Measurements from ENCODE around the gene WDR27. TPM values are rescaled to one million over a fixed set of nuclear protein-coding genes. Genes with fewer than 3 reads are reported as not detected.

WDR27 gene
- total RNA-seq, 3 donors from 2014 or later: 21.3 to 68.6 (median 56.4) TPM

GRCh38 chr6:169665289-169665688, 36.5 kb downstream of the WDR27 start:
- Histone ChIP-seq H3K27me3 (no peaks in the 10 kb centered on the region), H3K9me3 (no peaks in the 10 kb centered on the region), H3K4me1 (no peaks in the 10 kb centered on the region), H3K4me3 (no peak overlapping the region), H3K27ac (no peak overlapping the region), H3K36me3 (no peaks in the 10 kb centered on the region)
- intact Hi-C loops (cut with DNase I; ENCODE audit: low total_unique reads): no loop called here
- DNase-seq (ENCODE audit: low spot score in 2 of 2): no peak
- TF ChIP-seq CTCF (IDR thresholded peaks at IDR 0.05) (no peak), POLR2A (IDR thresholded peaks at IDR 0.05) (no peak), POLR2AphosphoS5 (IDR thresholded peaks at IDR 0.05) (no peak)

- H3K36me3 ChIP-seq: no peaks in the 10 kb centered on the region
- no peak overlapping the region for H3K27ac ChIP-seq
- no peaks in the 10 kb centered on the region for H3K9me3 ChIP-seq
- no peak for DNase-seq (ENCODE audit: low spot score in 2 of 2)
- TF ChIP-seq POLR2A (IDR thresholded peaks at IDR 0.05) (no peak), POLR2AphosphoS5 (IDR thresholded peaks at IDR 0.05) (no peak), CTCF (IDR thresholded peaks at IDR 0.05) (no peak)
- intact Hi-C loops (cut with DNase I; ENCODE audit: low total_unique reads): no loop called here
- H3K4me1 ChIP-seq: no peaks in the 10 kb centered on the region
- no peak overlapping the region for H3K4me3 ChIP-seq
- H3K27me3 ChIP-seq: no peaks in the 10 kb centered on the region
These were observed 37.6 kb downstream of the WDR27 start for GRCh38 chr6:169664227-169664626.

- no peak for TF ChIP-seq POLR2AphosphoS5 (IDR thresholded peaks at IDR 0.05)
- TF ChIP-seq CTCF (IDR thresholded peaks at IDR 0.05): no peak
- no peak for TF ChIP-seq POLR2A (IDR thresholded peaks at IDR 0.05)
- Histone ChIP-seq H3K36me3 (no peaks in the 10 kb centered on the region), H3K27ac (no peak overlapping the region), H3K9me3 (no peaks in the 10 kb centered on the region), H3K27me3 (no peaks in the 10 kb centered on the region), H3K4me3 (no peak overlapping the region), H3K4me1 (no peaks in the 10 kb centered on the region)
- no peak for DNase-seq (ENCODE audit: low spot score in 2 of 2)
- intact Hi-C loops (cut with DNase I; ENCODE audit: low total_unique reads): no loop called here
These were observed 38.4 kb downstream of the WDR27 start for GRCh38 chr6:169663468-169663867.

GRCh38 chr6:169661391-169661756, 40.5 kb downstream of the WDR27 start:
- Histone ChIP-seq H3K27ac (no peak overlapping the region), H3K4me3 (no peak overlapping the region), H3K36me3 (no peaks in the 10 kb centered on the region), H3K4me1 (no peaks in the 10 kb centered on the region), H3K27me3 (no peaks in the 10 kb centered on the region), H3K9me3 (no peaks in the 10 kb centered on the region)
- TF ChIP-seq CTCF (IDR thresholded peaks at IDR 0.05) (no peak), POLR2AphosphoS5 (IDR thresholded peaks at IDR 0.05) (no peak), POLR2A (IDR thresholded peaks at IDR 0.05) (no peak)
- no peak for DNase-seq (ENCODE audit: low spot score in 2 of 2)
- intact Hi-C loops (cut with DNase I; ENCODE audit: low total_unique reads): no loop called here

- no peak overlapping the region for H3K4me3 ChIP-seq
- intact Hi-C loops (cut with DNase I; ENCODE audit: low total_unique reads): no loop called here
- no peaks in the 10 kb centered on the region for H3K36me3 ChIP-seq
- DNase-seq (ENCODE audit: low spot score in 2 of 2): no peak
- H3K9me3 ChIP-seq: no peaks in the 10 kb centered on the region
- H3K27me3 ChIP-seq: no peaks in the 10 kb centered on the region
- no peaks in the 10 kb centered on the region for H3K4me1 ChIP-seq
- no peak for TF ChIP-seq CTCF (IDR thresholded peaks at IDR 0.05)
- TF ChIP-seq POLR2A (IDR thresholded peaks at IDR 0.05): no peak
- no peak for TF ChIP-seq POLR2AphosphoS5 (IDR thresholded peaks at IDR 0.05)
- H3K27ac ChIP-seq: no peak overlapping the region
These were observed 41.0 kb downstream of the WDR27 start for GRCh38 chr6:169660751-169661390.

All from breast epithelium (tissue), 4 donors.